Measurements from ENCODE around the gene PSMD7.

DNA sequence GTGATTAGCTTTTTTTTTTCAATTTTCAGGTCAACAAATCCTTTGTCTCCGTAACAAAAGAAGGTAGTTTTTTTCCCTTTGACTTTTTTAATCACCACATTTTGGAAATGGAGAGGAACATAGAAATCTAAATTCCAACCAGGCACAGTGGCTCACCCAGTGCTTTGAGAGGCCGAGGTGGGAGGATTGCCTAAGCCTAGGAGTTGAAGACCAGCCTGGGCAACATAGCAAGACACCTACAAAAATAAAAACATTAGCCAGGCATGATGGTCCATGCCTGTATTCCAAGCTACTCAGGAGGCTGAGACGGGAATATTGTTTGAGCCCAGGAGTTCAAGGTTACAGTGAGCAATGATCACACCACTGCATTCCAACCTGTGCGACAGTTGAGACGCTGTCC lies 5.7 kb downstream of the PSMD7 start:
- no peak for TF ChIP-seq POLR2AphosphoS5 (IDR thresholded peaks at IDR 0.05; ENCODE audit: insufficient read depth, low read depth, low read length)
- no peak for TF ChIP-seq POLR2A (IDR thresholded peaks at IDR 0.05; ENCODE audit: low read depth, low read length)
- no peak for TF ChIP-seq CTCF (IDR thresholded peaks at IDR 0.05; ENCODE audit: extremely low read depth in 1 of 2, insufficient read depth in 1 of 2, low read depth in 1 of 2, low read length in 2 of 2)
- TF ChIP-seq, protein P1, sequence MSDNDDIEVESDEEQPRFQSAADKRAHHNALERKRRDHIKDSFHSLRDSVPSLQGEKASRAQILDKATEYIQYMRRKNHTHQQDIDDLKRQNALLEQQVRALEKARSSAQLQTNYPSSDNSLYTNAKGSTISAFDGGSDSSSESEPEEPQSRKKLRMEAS (IDR thresholded peaks at IDR 0.05; ENCODE audit: insufficient read depth, insufficient read length) = no peak
- no peak for TF ChIP-seq EZH2 (IDR thresholded peaks at IDR 0.05; ENCODE audit: borderline replicate concordance, low read depth, low read length, severe bottlenecking)
- no peak for TF ChIP-seq MYC (IDR thresholded peaks at IDR 0.05; ENCODE audit: low read depth, low read length)
- no peak for TF ChIP-seq JUN (IDR thresholded peaks at IDR 0.05; ENCODE audit: borderline replicate concordance, insufficient read depth, insufficient read length, low read depth)
- TF ChIP-seq FOS (IDR thresholded peaks at IDR 0.05; ENCODE audit: borderline replicate concordance, insufficient read depth, low read length) = no peak
- TF ChIP-seq GATA2 (IDR thresholded peaks at IDR 0.05; ENCODE audit: insufficient read depth, insufficient read length, low read depth, low read length) = no peak

Measured in endothelial cell of umbilical vein (primary cell).